HG03135 (cell line): ENCODE measurements around the gene SEC61B.

Source experiments
- ATAC-seq: cut with Tn5 transposase; IDR thresholded peaks from one replicate; pipeline ENCODE4 v1.9.1; 2021; ENCODE audit warnings: mild to moderate bottlenecking, moderate library complexity; ENCODE audit not compliant: unreplicated experiment

The SEC61B gene

DNA sequence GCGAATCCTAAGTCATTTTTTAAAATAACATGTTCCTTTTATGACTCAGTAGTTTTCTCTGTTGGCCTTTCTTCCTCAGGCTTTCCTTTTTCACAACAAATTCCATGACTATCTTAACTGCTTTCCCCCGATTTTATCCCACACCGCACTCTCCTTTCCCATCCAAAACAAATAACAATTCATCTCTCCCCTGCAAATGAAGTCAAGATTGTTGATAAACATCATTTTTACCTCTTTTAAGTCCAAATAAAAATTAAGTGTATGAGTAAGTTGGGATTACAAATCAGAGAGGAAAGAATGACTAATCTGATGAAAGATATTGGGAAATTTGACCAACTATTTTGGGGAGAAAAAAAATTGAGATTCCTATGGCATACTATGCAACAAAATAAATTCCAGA lies 47.3 kb downstream of the SEC61B start:
- ATAC-seq: no peak

GRCh38 chr9:99270491-99270890 lies 48.4 kb downstream of the SEC61B start:
- ATAC-seq: no peak

DNA sequence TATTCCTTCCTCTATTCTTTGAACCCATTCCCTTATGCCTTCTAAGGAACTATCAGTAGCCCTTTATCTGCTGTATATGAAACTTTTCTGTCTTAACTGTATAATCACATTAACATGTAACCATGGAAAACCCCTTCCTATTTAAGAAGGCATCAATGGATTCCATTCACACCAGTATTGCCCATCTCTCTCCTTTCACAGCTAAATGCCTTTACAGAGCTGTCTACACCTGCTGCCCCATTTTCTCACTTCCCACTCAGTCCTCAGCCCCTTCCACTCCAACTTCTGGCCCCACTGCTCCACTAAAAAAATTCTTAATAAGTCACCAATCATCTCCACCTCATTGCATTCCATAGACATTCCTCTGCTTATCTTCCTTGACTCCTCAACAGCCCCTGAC lies 50.8 kb downstream of the SEC61B start:
- no peak for ATAC-seq

- ATAC-seq: no peak
Measured at GRCh38 chr9:99274016-99274415, 51.9 kb downstream of the SEC61B start.

GRCh38 chr9:99274495-99274894 lies 52.4 kb downstream of the SEC61B start:
- ATAC-seq: no peak
